A673 (cell line): Measurements from ENCODE around the gene ADAMTS2. TPM values are rescaled to one million over a fixed set of nuclear protein-coding genes. Genes with fewer than 3 reads are reported as not detected.

ENCODE experiments used
- BruUV-seq: library from RNA; stranded (reverse); fragments of 400-500 nt; replicated peaks from 2 replicates; lab custom pipeline; 2021; lab: Mats Ljungman, UMichigan
- CTCF ChIA-PET: fragments of 300-600 bp; sonication (Branson Sonifier 250); formaldehyde crosslinking; loops from one replicate; lab custom pipeline; 2022; ENCODE audit warnings: antibody characterized with exemption; lab: Charles Lee
- POLR2A ChIA-PET: fragments of 300-600 bp; sonication (Branson Sonifier 250); formaldehyde crosslinking; loops from one replicate; lab custom pipeline; 2022; ENCODE audit warnings: antibody characterized with exemption; ENCODE audit not compliant: low non-redundant PET; lab: Charles Lee
- DNase-seq: peaks from one replicate; pipeline ENCODE4 v3.0.0-alpha.2; 2015; ENCODE audit warnings: low spot score
- H3K27ac ChIP-seq: fragments of 200-600 bp; sonication (generic); 2 replicates; pipeline ENCODE4 v1.5.1; 2016; ENCODE audit warnings: mixed run types, low read depth, mild to moderate bottlenecking, mixed read lengths, antibody characterized with exemption, low read length; ENCODE audit not compliant: poor library complexity, severe bottlenecking
- H3K27me3 ChIP-seq: fragments of 200-600 bp; sonication (generic); replicated peaks from 2 replicates; pipeline ENCODE4 v1.6.1; 2017; ENCODE audit warnings: mixed run types, low read depth, mild to moderate bottlenecking, mixed read lengths, antibody characterized with exemption, low read length; ENCODE audit not compliant: insufficient read depth, poor library complexity
- H3K36me3 ChIP-seq: fragments of 200-600 bp; sonication (generic); 2 replicates; pipeline ENCODE4 v1.6.1; 2016; ENCODE audit warnings: mixed run types, mild to moderate bottlenecking, mixed read lengths, antibody characterized with exemption, low read length; ENCODE audit not compliant: insufficient read depth, poor library complexity, severe bottlenecking
- H3K4me1 ChIP-seq: fragments of 200-600 bp; sonication (generic); 2 replicates; pipeline ENCODE4 v1.6.1; 2017; ENCODE audit warnings: mixed run types, mild to moderate bottlenecking, mixed read lengths, antibody characterized with exemption, low read length; ENCODE audit not compliant: insufficient read depth, poor library complexity, severe bottlenecking
- H3K4me3 ChIP-seq: fragments of 200-600 bp; sonication (generic); 2 replicates; pipeline ENCODE4 v1.5.1; 2016; ENCODE audit warnings: low read depth, mixed run types, mild to moderate bottlenecking, mixed read lengths, low read length; ENCODE audit not compliant: poor library complexity, severe bottlenecking
- H3K9me3 ChIP-seq: fragments of 200-600 bp; sonication (generic); 2 replicates; pipeline ENCODE4 v1.6.1; 2016; ENCODE audit warnings: mixed run types, low read depth, mild to moderate bottlenecking, mixed read lengths, antibody characterized with exemption, low read length; ENCODE audit not compliant: poor library complexity, severe bottlenecking
- EZH2 ChIP-seq: fragments of 200-600 bp; sonication (generic); IDR thresholded peaks from 2 replicates; pipeline ENCODE4 v1.6.1; 2017; ENCODE audit warnings: borderline replicate concordance, low read depth, mild to moderate bottlenecking, mixed read lengths, antibody characterized with exemption, low read length; ENCODE audit not compliant: poor library complexity, severe bottlenecking
- intact Hi-C: fragments of 100-400 bp; cut with micrococcal nuclease; formaldehyde crosslinking; loops from one replicate; pipeline ENCODE4 v1.10.0; 2022; ENCODE audit not compliant: unreplicated experiment
- total RNA-seq: library from RNA; stranded (reverse); gene quantifications from 2 replicates; pipeline ENCODE4 v1.2.3, GENCODE V29; 2021
- TF ChIP-seq, protein P1 (sequence below): fragments of 300-800, 200-600 bp; sonication (generic); conservative IDR thresholded peaks from 2 replicates; pipeline ENCODE4 v1.5.1; 2017; ENCODE audit warnings: low read depth, mild to moderate bottlenecking, antibody characterized with exemption, low read length, moderate library complexity, mixed read lengths

Gene ADAMTS2
- total RNA-seq, 1 experiment from 2014 or later = 0.39 TPM

- H3K27me3 ChIP-seq = no peaks in the 10 kb centered on the region
- H3K27ac ChIP-seq = no peak overlapping the region
- no peaks in the 10 kb centered on the region for H3K4me1 ChIP-seq
- no peaks in the 10 kb centered on the region for H3K9me3 ChIP-seq
- no peak overlapping the region for H3K4me3 ChIP-seq
- no peak for TF ChIP-seq EZH2
- TF ChIP-seq, protein P1, sequence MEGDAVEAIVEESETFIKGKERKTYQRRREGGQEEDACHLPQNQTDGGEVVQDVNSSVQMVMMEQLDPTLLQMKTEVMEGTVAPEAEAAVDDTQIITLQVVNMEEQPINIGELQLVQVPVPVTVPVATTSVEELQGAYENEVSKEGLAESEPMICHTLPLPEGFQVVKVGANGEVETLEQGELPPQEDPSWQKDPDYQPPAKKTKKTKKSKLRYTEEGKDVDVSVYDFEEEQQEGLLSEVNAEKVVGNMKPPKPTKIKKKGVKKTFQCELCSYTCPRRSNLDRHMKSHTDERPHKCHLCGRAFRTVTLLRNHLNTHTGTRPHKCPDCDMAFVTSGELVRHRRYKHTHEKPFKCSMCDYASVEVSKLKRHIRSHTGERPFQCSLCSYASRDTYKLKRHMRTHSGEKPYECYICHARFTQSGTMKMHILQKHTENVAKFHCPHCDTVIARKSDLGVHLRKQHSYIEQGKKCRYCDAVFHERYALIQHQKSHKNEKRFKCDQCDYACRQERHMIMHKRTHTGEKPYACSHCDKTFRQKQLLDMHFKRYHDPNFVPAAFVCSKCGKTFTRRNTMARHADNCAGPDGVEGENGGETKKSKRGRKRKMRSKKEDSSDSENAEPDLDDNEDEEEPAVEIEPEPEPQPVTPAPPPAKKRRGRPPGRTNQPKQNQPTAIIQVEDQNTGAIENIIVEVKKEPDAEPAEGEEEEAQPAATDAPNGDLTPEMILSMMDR = no peak
- H3K36me3 ChIP-seq = no peaks in the 10 kb centered on the region
- ChIA-PET POLR2A (no interaction called here), CTCF (no interaction called here)
- no peak for DNase-seq
- no TSS peak for BruUV-seq
- intact Hi-C loops = no loop called here
Measured at GRCh38 chr5:179127136-179128040, 217.9 kb downstream of the ADAMTS2 start.

DNA sequence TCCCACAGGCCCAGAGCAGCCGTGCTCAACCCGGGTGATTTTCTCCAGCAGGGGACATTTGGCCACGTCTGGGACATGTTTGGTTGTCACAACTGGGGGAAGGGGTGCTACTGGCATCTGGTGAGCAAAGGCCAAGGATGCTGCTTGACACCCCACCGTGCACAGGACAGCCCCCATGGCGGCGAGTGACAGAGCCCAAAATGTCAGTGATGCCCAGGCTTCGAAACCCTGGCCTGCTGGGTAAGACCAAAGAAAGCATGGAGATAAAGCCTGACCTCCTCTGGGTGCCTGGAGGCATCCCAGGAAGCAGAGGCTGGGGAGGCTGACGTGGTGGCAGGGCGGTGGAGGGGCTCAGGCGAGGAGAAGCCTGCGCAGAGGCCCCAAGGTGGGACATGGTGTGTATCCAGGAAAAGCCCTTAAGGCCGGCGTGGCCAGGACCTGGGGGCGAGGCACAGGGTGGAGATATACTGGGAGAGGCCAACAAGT is 218.7 kb downstream of the ADAMTS2 start:
- DNase-seq = no peak
- ChIA-PET CTCF (no interaction called here), POLR2A (no interaction called here)
- H3K27ac ChIP-seq = no peak overlapping the region
- intact Hi-C loops = no loop called here
- no peaks in the 10 kb centered on the region for H3K4me1 ChIP-seq
- H3K36me3 ChIP-seq = no peaks in the 10 kb centered on the region
- no peaks in the 10 kb centered on the region for H3K27me3 ChIP-seq
- BruUV-seq = no TSS peak
- TF ChIP-seq, protein P1 = no peak
- no peaks in the 10 kb centered on the region for H3K9me3 ChIP-seq
- no peak overlapping the region for H3K4me3 ChIP-seq

DNA sequence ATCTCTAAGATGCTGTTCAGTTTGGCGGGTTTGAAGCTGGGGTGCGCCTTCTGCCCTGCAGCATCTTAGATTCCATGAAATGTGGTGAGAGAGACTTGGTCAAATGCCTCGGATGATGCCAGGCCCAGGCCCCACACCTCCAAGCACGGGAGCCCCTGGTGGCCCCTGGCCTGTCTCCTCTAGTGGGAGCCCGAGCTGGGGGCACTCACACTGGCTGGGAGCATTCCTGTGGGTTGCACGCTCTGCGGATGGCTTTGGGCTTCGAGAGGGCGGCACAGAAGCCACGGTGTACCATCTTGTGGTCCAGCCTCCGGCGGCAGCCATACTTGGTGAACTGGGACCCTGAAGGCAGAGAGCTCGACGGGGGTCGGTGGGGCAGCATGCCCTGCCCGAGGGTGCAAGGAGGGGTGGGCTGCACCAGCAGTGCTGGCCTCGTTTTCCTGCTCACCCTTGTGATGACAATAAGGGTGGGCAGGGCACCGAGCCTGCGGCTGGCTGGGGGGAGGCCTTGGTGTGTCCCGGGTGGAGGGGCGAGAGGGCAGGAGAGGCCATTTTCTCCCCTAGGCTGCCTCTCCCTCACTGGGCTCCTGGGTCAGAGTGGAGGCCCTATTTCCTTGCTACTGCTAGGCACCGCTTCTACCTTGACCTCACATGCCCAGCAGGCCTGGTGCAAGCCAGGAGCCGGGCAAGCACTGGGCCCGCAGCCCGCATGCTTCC is 219.3 kb downstream of the ADAMTS2 start:
- no peaks in the 10 kb centered on the region for H3K36me3 ChIP-seq
- no peak for DNase-seq

More for the DNA sequence above, 219.3 kb downstream of the ADAMTS2 start:
- TF ChIP-seq, protein P1 = no peak
- TF ChIP-seq EZH2 = no peak
- H3K9me3 ChIP-seq = no peaks in the 10 kb centered on the region
- BruUV-seq = no TSS peak
- H3K27ac ChIP-seq = no peak overlapping the region
- H3K4me1 ChIP-seq = no peaks in the 10 kb centered on the region
- H3K27me3 ChIP-seq = no peaks in the 10 kb centered on the region
- ChIA-PET POLR2A (no interaction called here), CTCF (no interaction called here)
- intact Hi-C loops = no loop called here
- H3K4me3 ChIP-seq = no peak overlapping the region
